Uterus (tissue), 4 donors: Measurements from ENCODE around the gene PRAME. TPM values are rescaled to one million over a fixed set of nuclear protein-coding genes. Genes with fewer than 3 reads are reported as not detected.

Experiments
- DNase-seq, 2 donors: peaks; one replicate each; pipeline ENCODE4 v3.0.0-alpha.2; 2019 to 2020
- H3K27ac ChIP-seq, 2 donors: fragments of 200-600 bp; sonication (generic); 1 replicate in 1 of 2; 2 replicates in 1 of 2; pipeline ENCODE4 v1.5.1; 2016 to 2018
- H3K27me3 ChIP-seq, 2 donors: fragments of 200-600 bp; sonication (generic); one replicate each; pipeline ENCODE4 v1.5.1; 2018 to 2019; ENCODE audit warnings: control low read depth in 1 of 2
- H3K36me3 ChIP-seq, 2 donors: fragments of 200-600 bp; sonication (generic); one replicate each; pipeline ENCODE4 v1.5.1; 2019; ENCODE audit warnings: control low read depth in 1 of 2
- H3K4me1 ChIP-seq, 2 donors: fragments of 200-600 bp; sonication (generic); one replicate each; pipeline ENCODE4 v1.5.1; 2018 to 2019; ENCODE audit warnings: control low read depth in 1 of 2
- H3K4me3 ChIP-seq, 2 donors: fragments of 200-600 bp; sonication (generic); 1 replicate in 1 of 2; 2 replicates in 1 of 2; pipeline ENCODE4 v1.5.1; 2018 to 2019; ENCODE audit warnings: mild to moderate bottlenecking in 1 of 2
- H3K9me3 ChIP-seq, 2 donors: fragments of 200-600 bp; sonication (generic); one replicate each; pipeline ENCODE4 v1.5.1; 2019; ENCODE audit warnings: control low read depth in 1 of 2
- POLR2A ChIP-seq, 2 donors: fragments of 450-650 bp; IDR thresholded peaks; one replicate each; pipeline ENCODE4 v1.6.1; 2016; ENCODE audit warnings: antibody characterized with exemption in 2 of 2, mild to moderate bottlenecking in 1 of 2, moderate library complexity in 1 of 2
- intact Hi-C: fragments of 100-400 bp; cut with DNase I; formaldehyde crosslinking; loops from one replicate; pipeline ENCODE4 v1.15.1; 2023; ENCODE audit warnings: low total_unique reads
- total RNA-seq, 4 donors: library from RNA; depleted of rRNA in 3 of 4; stranded (reverse); fragments of >200 nt in 3 of 4; gene quantifications; one replicate each; pipeline versions ENCODE4 v1.1.0 to v1.2.4, GENCODE V29; 2014 to 2023
- TF ChIP-seq, protein P1 (sequence below), 4 experiments: fragments of 200-600 bp in 2 of 4; fragments of 450-650 bp in 2 of 4; sonication (generic) in 2 of 4; IDR thresholded peaks; one replicate each; pipeline ENCODE4 v1.5.1; 2016 to 2019; ENCODE audit warnings: antibody characterized with exemption in 4 of 4, mild to moderate bottlenecking in 2 of 4, moderate library complexity in 1 of 4
- donor health status: DM: yes; HTN: yes; CAD: no.

Gene PRAME
- total RNA-seq, 4 donors from 2014 or later = 0.41 to 1.3 TPM; not detected in 2

DNA sequence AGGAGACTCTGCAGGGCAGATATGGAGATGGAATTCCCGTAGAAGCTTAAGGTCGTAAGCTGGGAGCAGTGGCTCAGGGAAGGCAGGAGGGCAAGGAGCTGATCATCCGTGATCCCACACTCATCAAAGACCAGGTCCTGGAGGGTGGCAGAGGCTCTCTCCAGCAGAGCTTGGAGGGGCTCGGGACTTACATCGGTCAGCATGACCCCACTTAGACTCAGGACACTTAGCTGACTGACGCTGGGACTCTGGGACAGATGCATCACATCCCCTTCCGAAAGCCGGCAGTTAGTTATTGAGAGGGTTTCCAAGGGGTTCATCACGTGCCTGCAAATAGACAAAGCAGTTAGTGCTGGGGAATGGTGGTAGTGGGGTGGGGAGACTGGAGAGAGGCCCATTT is 10.7 kb downstream of the PRAME start:
- Histone ChIP-seq H3K9me3 (no peaks in the 10 kb centered on the region), H3K4me3 (no peak overlapping the region), H3K27ac (no peak overlapping the region), H3K4me1 (no peaks in the 10 kb centered on the region), H3K36me3 (no peaks in the 10 kb centered on the region), H3K27me3 (no peaks in the 10 kb centered on the region)
- DNase-seq = no peak
- intact Hi-C loops = no loop called here
- no peak for TF ChIP-seq POLR2A (IDR thresholded peaks at IDR 0.05)
- TF ChIP-seq, protein P1, sequence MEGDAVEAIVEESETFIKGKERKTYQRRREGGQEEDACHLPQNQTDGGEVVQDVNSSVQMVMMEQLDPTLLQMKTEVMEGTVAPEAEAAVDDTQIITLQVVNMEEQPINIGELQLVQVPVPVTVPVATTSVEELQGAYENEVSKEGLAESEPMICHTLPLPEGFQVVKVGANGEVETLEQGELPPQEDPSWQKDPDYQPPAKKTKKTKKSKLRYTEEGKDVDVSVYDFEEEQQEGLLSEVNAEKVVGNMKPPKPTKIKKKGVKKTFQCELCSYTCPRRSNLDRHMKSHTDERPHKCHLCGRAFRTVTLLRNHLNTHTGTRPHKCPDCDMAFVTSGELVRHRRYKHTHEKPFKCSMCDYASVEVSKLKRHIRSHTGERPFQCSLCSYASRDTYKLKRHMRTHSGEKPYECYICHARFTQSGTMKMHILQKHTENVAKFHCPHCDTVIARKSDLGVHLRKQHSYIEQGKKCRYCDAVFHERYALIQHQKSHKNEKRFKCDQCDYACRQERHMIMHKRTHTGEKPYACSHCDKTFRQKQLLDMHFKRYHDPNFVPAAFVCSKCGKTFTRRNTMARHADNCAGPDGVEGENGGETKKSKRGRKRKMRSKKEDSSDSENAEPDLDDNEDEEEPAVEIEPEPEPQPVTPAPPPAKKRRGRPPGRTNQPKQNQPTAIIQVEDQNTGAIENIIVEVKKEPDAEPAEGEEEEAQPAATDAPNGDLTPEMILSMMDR (IDR thresholded peaks at IDR 0.05) = no peak

DNA sequence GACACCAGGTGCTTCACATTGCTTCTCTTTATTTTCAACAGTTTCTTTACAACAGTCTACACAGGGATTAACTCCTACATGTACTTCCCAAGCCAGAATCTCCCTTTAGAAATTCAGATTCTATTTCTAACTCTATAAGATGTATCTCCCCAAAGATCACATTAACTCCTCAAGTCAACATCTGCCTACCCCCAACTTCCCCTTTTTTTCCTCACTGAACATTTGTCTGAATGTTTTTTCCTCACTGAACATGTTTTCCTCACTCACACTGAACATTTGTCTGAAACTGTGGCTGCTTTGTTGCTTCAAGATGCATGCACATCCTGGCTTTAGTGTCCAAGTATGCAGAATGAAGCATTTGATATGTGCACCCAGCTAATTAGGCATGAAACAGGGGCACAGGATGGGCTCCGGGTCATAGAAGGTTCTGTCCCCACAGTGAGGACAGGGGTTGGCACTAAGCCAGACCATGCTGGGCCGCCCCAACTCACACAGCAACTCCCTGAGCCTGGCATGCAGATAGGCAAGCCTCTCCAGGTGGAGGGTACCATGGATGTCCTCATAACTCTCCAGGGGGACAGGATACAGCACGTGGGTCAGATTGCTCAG is 11.3 kb downstream of the PRAME start:
- Histone ChIP-seq H3K36me3 (no peaks in the 10 kb centered on the region), H3K9me3 (no peaks in the 10 kb centered on the region), H3K27me3 (no peaks in the 10 kb centered on the region), H3K4me1 (no peaks in the 10 kb centered on the region), H3K27ac (no peak overlapping the region), H3K4me3 (no peak overlapping the region)
- no peak for TF ChIP-seq POLR2A (IDR thresholded peaks at IDR 0.05)
- TF ChIP-seq, protein P1 (IDR thresholded peaks at IDR 0.05) = no peak
- no peak for DNase-seq
- intact Hi-C loops = no loop called here

DNA sequence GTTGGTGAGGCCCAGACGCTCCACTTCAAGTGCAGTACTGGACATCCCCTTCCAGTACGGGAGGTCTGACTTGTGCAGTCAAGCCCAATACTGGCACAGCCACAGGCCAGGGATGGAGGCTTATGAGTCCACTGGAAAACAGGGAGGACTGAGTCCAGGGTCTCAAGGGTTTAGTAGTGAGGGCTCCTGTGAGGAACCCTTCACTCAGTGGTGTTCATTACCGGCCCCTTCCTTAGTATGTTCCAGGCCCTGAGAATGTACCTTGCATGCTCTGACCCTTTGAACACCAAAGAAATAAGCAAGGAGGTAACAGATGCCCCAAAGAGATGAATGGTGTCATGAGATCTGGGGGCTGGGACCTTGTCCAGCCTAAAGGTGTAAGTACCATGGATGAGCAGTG is 11.8 kb downstream of the PRAME start:
- no peaks in the 10 kb centered on the region for H3K9me3 ChIP-seq
- intact Hi-C loops = no loop called here
- H3K36me3 ChIP-seq = no peaks in the 10 kb centered on the region
- H3K4me1 ChIP-seq = no peaks in the 10 kb centered on the region
- TF ChIP-seq, protein P1 (IDR thresholded peaks at IDR 0.05) = no peak
- TF ChIP-seq POLR2A (IDR thresholded peaks at IDR 0.05) = no peak
- no peak overlapping the region for H3K4me3 ChIP-seq
- DNase-seq = no peak
- no peak overlapping the region for H3K27ac ChIP-seq
- no peaks in the 10 kb centered on the region for H3K27me3 ChIP-seq

DNA sequence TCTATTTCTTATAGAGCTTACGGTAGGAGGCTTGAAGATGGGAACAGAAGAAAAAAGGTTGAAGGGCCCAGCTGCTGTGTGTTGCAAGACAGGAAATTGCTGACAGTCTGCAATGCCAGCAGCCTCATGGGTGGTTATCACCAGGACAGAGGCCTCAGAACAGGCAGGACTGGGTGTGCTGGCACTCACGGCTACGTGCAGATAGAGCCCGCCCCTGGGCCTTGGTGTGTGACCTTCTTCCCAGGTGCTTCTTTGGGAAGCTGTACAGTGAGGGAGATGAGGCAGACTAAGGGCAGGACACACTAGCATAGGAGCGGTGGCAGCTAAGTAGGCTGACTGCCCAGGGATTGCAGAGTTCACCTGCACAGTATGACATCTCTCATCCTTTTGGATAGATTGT is 12.6 kb downstream of the PRAME start:
- no peak for DNase-seq
- intact Hi-C loops = no loop called here
- Histone ChIP-seq H3K27me3 (no peaks in the 10 kb centered on the region), H3K4me1 (no peaks in the 10 kb centered on the region), H3K9me3 (no peaks in the 10 kb centered on the region), H3K27ac (no peak overlapping the region), H3K4me3 (no peak overlapping the region), H3K36me3 (no peaks in the 10 kb centered on the region)
- TF ChIP-seq POLR2A (IDR thresholded peaks at IDR 0.05) = no peak
- TF ChIP-seq, protein P1 (IDR thresholded peaks at IDR 0.05) = no peak

DNA sequence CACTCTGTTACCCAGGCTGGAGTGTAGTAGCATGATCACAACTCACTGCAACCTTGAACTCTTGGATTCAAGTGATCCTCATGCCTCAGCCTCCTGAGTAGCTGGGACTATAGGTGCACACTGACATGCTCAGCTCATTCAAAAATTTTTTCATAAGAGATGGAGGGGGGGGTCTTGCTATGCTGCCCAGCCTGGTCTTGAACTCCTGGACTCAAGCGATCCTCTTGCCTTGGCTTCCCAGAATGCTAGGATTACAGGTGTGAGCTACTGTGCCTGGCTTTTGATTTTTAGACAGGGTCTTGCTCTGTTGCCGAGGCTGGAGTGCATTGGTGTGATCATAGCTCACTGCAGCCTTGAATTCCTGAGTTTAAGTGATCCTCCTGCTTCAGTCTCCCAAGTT is 14.0 kb downstream of the PRAME start:
- Histone ChIP-seq H3K27me3 (no peaks in the 10 kb centered on the region), H3K9me3 (no peaks in the 10 kb centered on the region), H3K36me3 (no peaks in the 10 kb centered on the region), H3K27ac (no peak overlapping the region), H3K4me1 (no peaks in the 10 kb centered on the region), H3K4me3 (no peak overlapping the region)
- no peak for TF ChIP-seq POLR2A (IDR thresholded peaks at IDR 0.05)
- TF ChIP-seq, protein P1 (IDR thresholded peaks at IDR 0.05) = no peak
- DNase-seq = no peak
- intact Hi-C loops = no loop called here
